ENCODE results near the gene GPR37L1.

- TF ChIP-seq CTCF (conservative IDR thresholded peaks at IDR 0.05; ENCODE audit: low read depth, low read length) (no peak), POLR2A (IDR thresholded peaks at IDR 0.05; ENCODE audit: low read depth, low read length) (no peak), CEBPB (IDR thresholded peaks at IDR 0.05; ENCODE audit: low read depth, low read length) (no peak), ELK1 (IDR thresholded peaks at IDR 0.05; ENCODE audit: borderline replicate concordance, low read depth, low read length) (no peak), RCOR1 (IDR thresholded peaks at IDR 0.05; ENCODE audit: insufficient replicate concordance, low read length) (no peak), MXI1 (IDR thresholded peaks at IDR 0.05; ENCODE audit: borderline replicate concordance, low read depth, low read length) (no peak), FOS (IDR thresholded peaks at IDR 0.05; ENCODE audit: low read depth, low read length) (no peak), SMC3 (IDR thresholded peaks at IDR 0.05; ENCODE audit: low read depth, low read length) (no peak), RAD21 (IDR thresholded peaks at IDR 0.05; ENCODE audit: low read length) (no peak), MAFK (IDR thresholded peaks at IDR 0.05; ENCODE audit: low read depth, low read length) (no peak), RFX5 (IDR thresholded peaks at IDR 0.05; ENCODE audit: low read depth, low read length) (no peak), MAZ (IDR thresholded peaks at IDR 0.05; ENCODE audit: borderline replicate concordance, low read depth, low read length) (no peak), NFE2L2 (IDR thresholded peaks at IDR 0.05; ENCODE audit: low read depth, low read length) (no peak), BHLHE40 (IDR thresholded peaks at IDR 0.05; ENCODE audit: low read depth, low read length) (no peak)
Measured at GRCh38 chr1:202140833-202141232, 18.1 kb downstream of the GPR37L1 start.

All from IMR-90 (cell line).